CD4-positive, alpha-beta T cell treated with Interleukin-4 for 1 hour (primary cell): ENCODE results near the gene GBA2.

Source experiments
- DNase-seq, 2 donors: peaks; one replicate each; pipeline ENCODE4 v3.0.0-alpha.2; 2020 to 2022

The GBA2 gene

DNA sequence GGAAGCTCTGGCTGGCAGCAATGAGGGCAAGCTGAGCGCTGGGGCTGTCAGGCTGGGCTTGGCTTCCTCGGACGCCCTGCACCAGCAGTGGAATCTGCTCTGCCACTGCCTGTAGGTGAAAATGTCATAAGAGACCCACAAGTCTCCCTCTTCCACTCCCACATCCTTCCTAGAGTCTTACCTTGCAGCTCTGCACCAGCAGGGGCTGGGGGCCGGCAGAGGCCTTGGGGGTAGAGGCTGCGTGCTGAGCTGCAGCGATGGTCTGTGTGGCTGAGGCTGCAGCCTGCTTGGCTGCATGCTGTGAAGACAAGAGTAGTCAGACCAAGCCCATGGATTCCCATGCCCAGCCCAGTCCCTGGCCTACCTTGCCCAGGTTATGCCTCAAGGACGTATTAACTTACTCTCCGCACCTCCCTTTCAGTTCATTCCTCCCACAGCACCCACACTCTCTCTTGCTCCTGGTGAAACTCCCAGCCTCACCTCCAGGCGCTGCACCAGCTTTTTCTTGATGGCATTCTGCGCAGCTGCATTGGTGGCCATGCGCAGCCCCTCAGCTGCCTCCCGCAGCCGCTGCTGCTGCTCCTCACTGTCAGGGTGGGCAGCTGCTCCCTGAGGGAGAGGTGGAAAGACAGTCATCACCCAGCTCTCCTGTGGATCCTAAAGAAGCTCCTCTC, 34.3 kb downstream of the GBA2 start:
- DNase-seq: no peak

- DNase-seq: no peak
Measured at GRCh38 chr9:35714123-35714522, 34.9 kb downstream of the GBA2 start.

- DNase-seq: no peak
Measured at GRCh38 chr9:35713578-35713977, 35.5 kb downstream of the GBA2 start.

GRCh38 chr9:35712762-35713400, 36.1 kb downstream of the GBA2 start:
- no peak for DNase-seq

DNA sequence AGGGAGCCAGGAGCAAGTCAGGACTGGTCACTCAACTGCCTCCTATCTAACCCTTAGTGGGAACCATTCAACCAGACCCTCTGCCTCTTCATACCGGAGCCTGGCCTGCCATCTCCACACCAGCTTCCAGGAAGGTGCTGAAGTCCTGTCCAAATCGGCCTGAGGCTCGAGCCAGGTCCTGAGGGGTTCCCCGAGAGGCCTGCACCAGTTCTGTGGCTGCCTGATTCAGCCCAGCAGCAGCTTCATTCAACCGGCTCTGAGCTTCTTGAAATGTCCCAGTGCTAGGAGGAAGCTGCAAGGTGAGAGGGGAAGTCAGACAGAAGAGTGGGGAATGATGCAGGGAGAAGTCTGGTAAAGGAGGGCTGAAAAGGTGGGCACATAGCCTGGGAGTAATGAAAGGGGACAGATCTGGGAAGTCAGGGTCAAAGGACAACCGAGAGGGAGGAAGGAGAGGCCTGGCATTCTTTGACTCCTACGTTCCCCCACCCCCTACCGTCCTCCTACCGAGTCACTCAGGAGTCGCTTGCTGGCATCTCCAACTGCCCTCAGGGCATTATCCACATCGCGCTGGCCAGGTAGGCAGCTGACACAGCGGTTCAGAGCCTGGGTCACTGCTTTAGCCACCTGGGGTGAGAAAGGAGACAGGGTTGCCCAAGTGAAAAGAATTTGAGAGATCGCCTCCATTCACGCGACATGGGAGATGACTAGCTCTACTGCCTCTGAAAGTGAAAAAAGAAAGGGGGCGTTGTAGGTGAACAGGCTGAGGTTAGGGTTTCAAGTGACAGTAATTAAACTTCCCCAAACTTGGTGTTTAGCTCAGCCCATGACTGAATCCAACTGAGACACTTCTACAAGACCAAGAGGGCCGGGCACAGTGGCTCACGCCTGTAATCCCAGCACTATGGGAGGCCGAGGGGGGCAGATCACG, 37.3 kb downstream of the GBA2 start:
- DNase-seq: no peak

DNA sequence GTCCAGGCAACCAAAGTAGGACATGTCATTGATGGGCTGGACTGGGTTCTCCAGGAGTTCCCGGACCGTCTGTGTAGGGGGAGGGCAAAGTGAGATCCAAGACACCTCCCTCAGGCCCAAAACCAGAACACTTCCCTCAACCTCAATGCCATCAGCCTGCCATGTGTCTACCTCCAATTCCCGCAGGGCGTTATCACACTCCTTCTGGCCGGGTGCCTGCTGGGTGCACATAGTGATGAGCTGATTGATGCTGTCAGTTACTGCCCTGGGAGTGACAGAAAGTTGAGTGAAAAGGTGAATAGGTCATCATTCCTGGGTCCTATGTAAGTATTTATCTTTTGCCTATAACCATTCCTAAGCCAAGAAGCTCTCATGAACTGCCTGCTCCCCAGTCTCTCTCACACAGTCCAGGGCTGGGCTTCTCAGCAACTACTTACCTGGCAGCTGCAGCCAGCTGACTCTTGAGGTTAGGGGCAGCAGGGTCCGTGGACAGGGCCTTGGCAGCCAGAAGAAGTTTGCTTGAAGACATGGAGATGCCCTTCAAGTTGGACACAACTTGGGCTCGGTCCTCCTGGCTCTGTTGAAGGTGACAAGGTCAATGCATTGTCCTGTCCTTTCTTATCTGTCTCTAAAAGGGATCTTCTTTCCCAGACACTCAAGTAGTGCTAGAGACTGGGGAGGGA, 38.1 kb downstream of the GBA2 start:
- DNase-seq: no peak

DNA sequence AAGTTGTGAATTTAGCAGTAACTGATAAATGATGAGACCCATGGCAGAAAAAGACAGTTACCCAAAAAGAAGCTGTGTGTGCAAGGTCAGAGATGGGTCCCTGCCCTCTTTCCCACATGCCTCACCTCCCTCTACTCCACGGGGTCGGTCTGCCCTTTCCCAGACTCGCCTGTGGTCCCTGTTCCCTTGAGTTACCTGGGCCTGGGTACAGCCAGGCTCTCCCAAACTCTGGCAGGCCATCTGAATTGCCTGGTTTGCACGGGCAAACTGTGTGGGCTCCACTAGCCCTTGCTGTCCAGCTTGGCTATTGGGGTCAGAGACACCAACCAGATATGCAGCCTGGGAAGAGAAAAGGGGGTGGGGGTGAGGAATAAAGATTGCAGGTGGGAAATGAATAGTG, 40.9 kb downstream of the GBA2 start:
- no peak for DNase-seq

- DNase-seq: no peak
Measured at GRCh38 chr9:35706951-35707350, 42.1 kb downstream of the GBA2 start.

- DNase-seq: no peak
Measured at GRCh38 chr9:35705836-35706430, 43.1 kb downstream of the GBA2 start.

DNA sequence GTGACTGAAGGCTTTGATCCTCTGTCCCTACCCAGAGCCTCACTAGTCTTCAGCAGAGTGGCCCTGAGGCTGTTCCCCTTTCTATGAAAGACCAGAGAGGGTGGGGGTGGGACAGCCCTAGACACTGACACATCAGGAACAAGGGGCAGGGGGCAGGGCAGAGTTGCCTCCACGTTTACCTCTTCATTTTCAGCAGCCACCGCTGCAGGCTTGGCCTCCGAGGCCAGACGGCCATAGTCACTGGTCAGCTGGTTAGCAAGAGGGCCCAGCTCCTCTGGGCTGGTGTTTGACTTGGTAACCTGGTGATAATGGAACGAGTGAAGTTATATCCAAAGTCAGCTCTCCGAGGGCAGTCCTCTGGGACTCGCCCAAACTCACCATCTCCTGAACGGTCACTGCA, 43.7 kb downstream of the GBA2 start:
- no peak for DNase-seq

GRCh38 chr9:35703906-35704672, 44.9 kb downstream of the GBA2 start:
- no peak for DNase-seq

DNA sequence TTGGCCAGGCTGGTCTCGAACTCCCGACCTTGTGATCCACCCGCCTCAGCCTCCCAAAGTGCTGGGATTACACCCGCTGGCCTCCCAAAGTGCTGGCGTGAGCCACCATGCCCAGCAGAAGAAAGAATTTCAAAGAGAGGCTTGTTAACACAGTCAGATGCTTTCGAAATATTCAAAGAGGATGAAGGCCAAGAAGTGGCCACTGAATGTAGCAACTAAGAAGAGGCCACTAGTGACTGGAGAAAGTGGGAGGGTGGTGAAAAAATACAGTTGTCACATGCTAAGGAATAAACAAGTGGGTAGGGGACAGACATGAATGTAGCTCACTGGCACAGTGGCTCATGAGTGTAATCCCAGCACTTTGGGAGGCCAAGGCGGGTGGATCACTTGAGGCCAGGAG, 46.3 kb downstream of the GBA2 start:
- no peak for DNase-seq

- no peak for DNase-seq
Measured at GRCh38 chr9:35700942-35701341, 48.1 kb downstream of the GBA2 start.

DNA sequence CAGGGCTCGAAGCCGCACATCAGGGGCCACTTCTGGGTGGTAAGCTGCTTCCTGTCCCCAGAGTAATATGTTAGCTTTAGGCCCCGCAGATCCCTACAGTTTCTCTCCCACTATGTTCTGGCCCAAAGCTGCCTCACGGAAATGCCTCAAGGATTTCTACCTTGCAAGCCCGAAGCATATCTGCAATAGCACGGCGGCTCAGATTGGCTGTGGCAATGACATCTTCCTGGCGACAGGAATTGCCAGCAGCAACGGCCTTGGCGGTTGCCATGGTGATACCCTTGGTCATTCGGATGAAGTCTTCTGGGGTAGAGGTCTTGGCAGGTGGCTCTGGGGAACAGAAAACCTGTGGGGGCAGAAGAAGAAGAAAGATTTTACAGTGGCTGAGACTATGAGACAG, 49.0 kb downstream of the GBA2 start:
- no peak for DNase-seq

DNA sequence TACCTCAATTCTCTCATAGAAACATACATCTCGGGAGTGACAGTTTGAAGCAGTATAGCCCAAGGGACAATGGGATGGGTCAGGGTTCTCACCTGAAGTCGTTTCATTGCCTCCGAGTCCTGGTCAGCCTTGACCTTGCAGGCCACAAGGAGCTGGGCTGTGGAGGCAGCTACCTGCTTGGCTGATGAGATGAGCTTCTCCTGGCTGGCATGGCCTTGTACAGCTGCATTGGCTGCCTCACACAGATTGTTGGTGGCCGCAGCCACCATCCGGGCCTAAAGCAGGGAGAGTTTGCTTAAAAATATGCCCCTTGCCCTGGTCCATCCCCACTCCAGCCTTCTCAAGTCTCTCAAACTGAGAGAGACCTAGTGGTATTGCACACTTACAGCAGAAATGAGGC, 50.8 kb downstream of the GBA2 start:
- DNase-seq: no peak

DNA sequence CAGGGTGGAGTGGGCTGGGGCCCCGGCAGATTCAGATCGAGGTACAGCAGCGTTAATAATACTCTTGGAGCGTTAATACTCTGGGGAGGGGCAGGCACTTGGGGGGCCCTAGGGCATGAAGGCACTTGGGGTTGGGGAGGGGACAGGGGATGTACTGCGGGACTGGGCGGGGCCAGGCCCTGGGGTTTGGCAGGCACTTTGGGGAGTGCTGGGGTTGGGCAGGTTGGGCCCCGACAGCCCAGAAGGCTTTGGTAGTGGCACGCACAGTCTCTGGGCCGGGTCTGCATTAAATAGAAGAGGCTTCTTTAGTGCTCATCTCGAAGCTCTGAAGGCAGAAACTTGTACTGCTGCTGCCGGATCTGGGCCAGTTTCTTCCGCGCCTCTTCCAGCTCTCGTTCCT, 51.5 kb downstream of the GBA2 start:
- DNase-seq: no peak

DNA sequence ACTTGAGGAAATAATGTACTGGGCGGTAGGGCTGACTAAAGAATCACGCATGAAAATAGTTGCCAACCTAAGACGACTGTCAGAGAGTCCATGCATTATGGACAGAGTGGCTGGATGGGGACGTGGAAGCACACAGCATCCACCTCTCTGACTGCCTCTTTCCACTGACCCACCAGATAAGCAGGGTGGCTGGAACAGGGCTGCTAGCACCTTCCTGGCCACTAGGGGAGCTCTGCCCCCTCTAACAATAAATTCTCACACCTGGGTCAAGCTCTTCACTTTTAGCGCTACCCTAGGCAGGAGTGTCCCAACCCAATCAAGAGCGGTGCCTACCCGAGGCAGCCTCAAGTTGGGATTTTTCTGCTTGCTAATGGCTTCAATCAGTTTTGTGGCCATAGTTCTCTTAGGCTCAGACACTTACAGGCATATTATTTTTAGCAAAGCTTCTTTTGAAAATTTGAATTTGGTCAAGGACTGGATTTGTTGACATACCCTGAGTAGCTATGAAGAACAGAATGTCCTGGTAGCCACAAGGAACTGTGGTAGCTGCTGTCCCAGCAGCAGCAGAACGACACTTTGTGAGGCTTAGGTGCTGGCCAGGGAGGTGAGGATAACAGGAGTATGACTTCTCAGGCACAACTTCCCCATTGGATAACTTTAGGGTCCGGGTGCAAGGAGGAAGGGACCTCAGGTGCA, 52.4 kb downstream of the GBA2 start:
- DNase-seq: peak; percentile 70 to 71

- no peak for DNase-seq
Measured at GRCh38 chr9:35695943-35696401, 53.1 kb downstream of the GBA2 start.

GRCh38 chr9:35691757-35692301, 57.2 kb downstream of the GBA2 start:
- no peak for DNase-seq

DNA sequence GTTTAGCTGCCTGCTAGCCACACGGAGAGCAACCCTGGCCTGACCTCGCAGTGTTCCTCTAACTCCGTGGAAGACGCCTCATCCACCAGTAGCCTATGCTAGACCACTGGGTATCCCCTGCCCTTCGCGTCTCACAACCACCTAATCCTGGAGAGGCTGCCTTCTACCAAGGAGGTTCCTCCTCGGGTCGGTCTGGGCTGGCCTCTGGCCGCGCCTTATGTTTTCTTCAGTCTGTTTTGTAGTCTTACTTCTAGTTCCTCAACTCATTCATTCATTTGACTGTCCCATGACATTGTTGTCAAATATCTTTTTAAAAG, 57.7 kb downstream of the GBA2 start:
- peak in 1 of 2 donors; percentile 8 for DNase-seq
